GM23338 (cell line): ENCODE data around the gene TMBIM1. TPM values are rescaled to one million over a fixed set of nuclear protein-coding genes. Genes with fewer than 3 reads are reported as not detected.

Experiments
- ATAC-seq: fragments of 200-7000 bp; cut with Tn5 transposase; 3 replicates; pipeline ENCODE4 v1.9.1; 2020
- DNase-seq: peaks from one replicate; pipeline ENCODE4 v3.0.0-alpha.2; 2015; ENCODE audit warnings: low spot score
- H2AFZ ChIP-seq: fragments of 200-600 bp; sonication (generic); 2 replicates; pipeline ENCODE4 v1.8.0; 2016; ENCODE audit warnings: antibody characterized with exemption, mild to moderate bottlenecking, moderate library complexity
- H3F3A ChIP-seq: fragments of 200-600 bp; sonication (generic); replicated peaks from 2 replicates; pipeline ENCODE4 v1.8.0; 2017; ENCODE audit warnings: antibody characterized with exemption, mixed run types, low read depth
- H3K27ac ChIP-seq: fragments of 200-600 bp; sonication (generic); 2 replicates; pipeline ENCODE4 v1.6.1; 2016; ENCODE audit warnings: low read depth
- H3K27me3 ChIP-seq: fragments of 200-600 bp; sonication (generic); 2 replicates; pipeline ENCODE4 v1.8.0; 2016; ENCODE audit warnings: mild to moderate bottlenecking, mixed run types, moderate library complexity; ENCODE audit not compliant: insufficient read depth
- H3K36me3 ChIP-seq: fragments of 200-600 bp; sonication (generic); 2 replicates; pipeline ENCODE4 v1.8.0; 2016; ENCODE audit warnings: mild to moderate bottlenecking; ENCODE audit not compliant: insufficient read depth
- H3K4me1 ChIP-seq: fragments of 200-600 bp; sonication (generic); 2 replicates; pipeline ENCODE4 v1.8.0; 2016; ENCODE audit warnings: mild to moderate bottlenecking, moderate library complexity; ENCODE audit not compliant: insufficient read depth
- H3K4me2 ChIP-seq: fragments of 200-600 bp; sonication (generic); 2 replicates; pipeline ENCODE4 v1.7.1; 2017; ENCODE audit warnings: mixed run types
- H3K4me3 ChIP-seq: fragments of 200-600 bp; sonication (generic); 2 replicates; pipeline ENCODE4 v1.6.1; 2016; ENCODE audit warnings: mixed run types
- H3K79me2 ChIP-seq: fragments of 200-600 bp; sonication (generic); replicated peaks from 2 replicates; pipeline ENCODE4 v1.8.0; 2017; ENCODE audit warnings: mild to moderate bottlenecking; ENCODE audit not compliant: insufficient read depth
- H3K9me2 ChIP-seq: fragments of 200-600 bp; sonication (generic); 2 replicates; pipeline ENCODE4 v1.8.0; 2017; ENCODE audit not compliant: insufficient read depth
- H4K20me1 ChIP-seq: fragments of 200-600 bp; sonication (generic); replicated peaks from 2 replicates; pipeline ENCODE4 v1.8.0; 2017; ENCODE audit warnings: mild to moderate bottlenecking; ENCODE audit not compliant: insufficient read depth
- H3K27ac Mint-ChIP-seq: 2 replicates; pipeline ENCODE4 v1.8.0; 2020; ENCODE audit warnings: inconsistent platforms, mild to moderate bottlenecking, moderate library complexity, mixed read lengths
- H3K27me3 Mint-ChIP-seq: 3 replicates; pipeline ENCODE4 v1.8.0; 2022; ENCODE audit warnings: low read depth, mild to moderate bottlenecking, moderate library complexity, mixed read lengths, inconsistent platforms; ENCODE audit not compliant: insufficient read depth, poor library complexity
- H3K36me3 Mint-ChIP-seq: 3 replicates; pipeline ENCODE4 v1.8.0; 2021; ENCODE audit warnings: low read depth, mild to moderate bottlenecking, inconsistent platforms, moderate library complexity, mixed read lengths
- H3K4me1 Mint-ChIP-seq: 3 replicates; pipeline ENCODE4 v1.8.0; 2020; ENCODE audit warnings: mild to moderate bottlenecking, inconsistent platforms, mixed read lengths
- H3K4me3 Mint-ChIP-seq: 3 replicates; pipeline ENCODE4 v1.8.0; 2021; ENCODE audit warnings: moderate library complexity, mild to moderate bottlenecking, inconsistent platforms, mixed read lengths
- H3K9me3 Mint-ChIP-seq: 3 replicates; pipeline ENCODE4 v1.8.0; 2020; ENCODE audit warnings: moderate library complexity, mild to moderate bottlenecking, inconsistent platforms, mixed read lengths
- REST ChIP-seq: IDR thresholded peaks from one replicate; pipeline ENCODE4 v1.6.1; 2018; ENCODE audit warnings: antibody characterized with exemption; ENCODE audit not compliant: unreplicated experiment
- polyA plus RNA-seq: library from polyadenylated mRNA; unstranded; fragments of >200 nt; fragmentation: Nextera tagmentation; extraction: Ambion mirVana; gene quantifications from 2 replicates; pipeline ENCODE4 v1.2.1, GENCODE V29; 2016
- total RNA-seq: library from RNA; depleted of rRNA; stranded (reverse); fragments of >200 nt; shearing (Covaris generic); gene quantifications from 2 replicates; pipeline ENCODE4 v1.2.3, GENCODE V29; 2014
- TF ChIP-seq, protein P1 (sequence below), 2 experiments: fragments of 200-600 bp in 1 of 2; sonication (generic) in 1 of 2; conservative IDR thresholded peaks; 2 replicates each; pipeline versions ENCODE4 v1.5.1 to v1.6.1; 2016 to 2017; ENCODE audit warnings: antibody characterized with exemption in 2 of 2, low read depth in 2 of 2, mild to moderate bottlenecking in 2 of 2, moderate library complexity in 1 of 2

The TMBIM1 gene
- total and polyA plus RNA-seq, 2 experiments from 2014 or later = 12.0 to 20.8 TPM

- DNase-seq (no peak), ATAC-seq (no peak)
- Mint-ChIP-seq H3K27me3 (peaks cover 9% of the 10 kb centered on the region), H3K4me3 (no peak overlapping the region), H3K36me3 (peaks cover 30% of the 10 kb centered on the region), H3K27ac (no peak overlapping the region), H3K4me1 (peaks cover 2% of the 10 kb centered on the region; the same call in 1 of the 3 replicates), H3K9me3 (no peaks in the 10 kb centered on the region)
- Histone ChIP-seq H3K9me2 (no peaks in the 10 kb centered on the region), H3K36me3 (peaks cover 10% of the 10 kb centered on the region), H2AFZ (no peak overlapping the region), H3F3A (no peaks in the 10 kb centered on the region), H3K4me2 (no peak overlapping the region), H4K20me1 (no peaks in the 10 kb centered on the region), H3K27me3 (no peaks in the 10 kb centered on the region), H3K4me3 (no peak overlapping the region), H3K79me2 (no peaks in the 10 kb centered on the region), H3K27ac (no peak overlapping the region), H3K4me1 (no peaks in the 10 kb centered on the region; the same call in 1 of the 2 replicates)
- TF ChIP-seq, protein P1, sequence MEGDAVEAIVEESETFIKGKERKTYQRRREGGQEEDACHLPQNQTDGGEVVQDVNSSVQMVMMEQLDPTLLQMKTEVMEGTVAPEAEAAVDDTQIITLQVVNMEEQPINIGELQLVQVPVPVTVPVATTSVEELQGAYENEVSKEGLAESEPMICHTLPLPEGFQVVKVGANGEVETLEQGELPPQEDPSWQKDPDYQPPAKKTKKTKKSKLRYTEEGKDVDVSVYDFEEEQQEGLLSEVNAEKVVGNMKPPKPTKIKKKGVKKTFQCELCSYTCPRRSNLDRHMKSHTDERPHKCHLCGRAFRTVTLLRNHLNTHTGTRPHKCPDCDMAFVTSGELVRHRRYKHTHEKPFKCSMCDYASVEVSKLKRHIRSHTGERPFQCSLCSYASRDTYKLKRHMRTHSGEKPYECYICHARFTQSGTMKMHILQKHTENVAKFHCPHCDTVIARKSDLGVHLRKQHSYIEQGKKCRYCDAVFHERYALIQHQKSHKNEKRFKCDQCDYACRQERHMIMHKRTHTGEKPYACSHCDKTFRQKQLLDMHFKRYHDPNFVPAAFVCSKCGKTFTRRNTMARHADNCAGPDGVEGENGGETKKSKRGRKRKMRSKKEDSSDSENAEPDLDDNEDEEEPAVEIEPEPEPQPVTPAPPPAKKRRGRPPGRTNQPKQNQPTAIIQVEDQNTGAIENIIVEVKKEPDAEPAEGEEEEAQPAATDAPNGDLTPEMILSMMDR (conservative IDR thresholded peaks at IDR 0.05; ENCODE audit: low read depth in 2 of 2) = no peak
Observed at GRCh38 chr2:218277921-218278320, 14.4 kb downstream of the TMBIM1 start.

DNA sequence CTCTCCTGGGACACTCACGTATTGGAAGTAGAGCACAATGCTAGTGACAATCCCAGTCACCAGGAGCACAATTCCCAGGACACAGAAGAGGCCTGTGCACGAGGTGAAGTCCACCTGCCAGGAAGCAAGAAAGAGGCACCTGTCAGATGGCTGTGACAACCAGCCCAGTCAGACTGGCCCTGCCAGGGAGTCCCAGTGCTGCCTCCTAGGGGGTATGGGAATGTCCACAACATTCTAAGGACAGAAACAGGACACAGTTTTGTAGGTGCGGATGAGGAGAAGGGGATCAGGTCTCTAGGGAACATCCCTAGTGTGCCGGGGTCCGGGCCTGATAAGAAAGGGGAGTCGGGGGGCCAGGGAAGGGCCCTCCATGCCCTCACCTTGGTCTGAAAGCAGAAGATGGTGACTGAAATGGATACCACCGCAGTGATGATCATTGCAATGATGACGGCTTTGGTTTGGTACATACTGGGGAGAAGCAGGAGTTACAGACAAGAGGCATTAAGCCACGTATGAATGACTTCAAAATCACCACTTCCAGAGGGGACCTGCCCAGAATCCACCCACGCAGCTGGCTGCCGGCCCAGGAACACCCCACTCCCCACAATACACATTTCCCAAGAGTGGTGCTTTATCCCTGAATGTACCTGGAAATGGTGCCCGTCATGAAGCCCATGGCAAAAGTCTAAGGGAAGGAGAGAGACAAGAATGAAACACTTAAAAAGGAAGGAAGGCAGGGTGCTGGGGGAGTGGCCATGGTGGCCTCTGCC is 15.1 kb downstream of the TMBIM1 start:
- no peaks in the 10 kb centered on the region for H3K79me2 ChIP-seq
- H3K4me1 ChIP-seq = no peaks in the 10 kb centered on the region; the same call in 1 of the 2 replicates
- H3K4me2 ChIP-seq = no peak overlapping the region
- DNase-seq = no peak
- H3K4me3 Mint-ChIP-seq = no peak overlapping the region
- H3K4me1 Mint-ChIP-seq = peaks cover 6% of the 10 kb centered on the region; the same call in 1 of the 3 replicates
- no peak overlapping the region for H3K4me3 ChIP-seq
- peaks cover 9% of the 10 kb centered on the region for H3K27me3 Mint-ChIP-seq
- H3K36me3 Mint-ChIP-seq = peaks cover 30% of the 10 kb centered on the region
- no peaks in the 10 kb centered on the region for H4K20me1 ChIP-seq
- H3K9me3 Mint-ChIP-seq = no peaks in the 10 kb centered on the region
- peaks cover 10% of the 10 kb centered on the region for H3K36me3 ChIP-seq
- no peaks in the 10 kb centered on the region for H3K27me3 ChIP-seq
- no peak overlapping the region for H2AFZ ChIP-seq
- TF ChIP-seq REST = no peak
- TF ChIP-seq, protein P1 (conservative IDR thresholded peaks at IDR 0.05; ENCODE audit: low read depth in 2 of 2) = peak in 1 of 2 experiments; percentile 39; a peak in 2 of 4 replicates
- no peak for ATAC-seq
- H3K9me2 ChIP-seq = no peaks in the 10 kb centered on the region
- no peak overlapping the region for H3K27ac Mint-ChIP-seq
- no peaks in the 10 kb centered on the region for H3F3A ChIP-seq
- no peak overlapping the region for H3K27ac ChIP-seq
